ENCODE measurements around the gene RAVER2. TPM values are rescaled to one million over a fixed set of nuclear protein-coding genes. Genes with fewer than 3 reads are reported as not detected.

RAVER2 gene
- polyA plus RNA-seq, 2 of the 4 experiments (the other 2 are of a cell fraction): 6.2 to 17.2 TPM

DNA sequence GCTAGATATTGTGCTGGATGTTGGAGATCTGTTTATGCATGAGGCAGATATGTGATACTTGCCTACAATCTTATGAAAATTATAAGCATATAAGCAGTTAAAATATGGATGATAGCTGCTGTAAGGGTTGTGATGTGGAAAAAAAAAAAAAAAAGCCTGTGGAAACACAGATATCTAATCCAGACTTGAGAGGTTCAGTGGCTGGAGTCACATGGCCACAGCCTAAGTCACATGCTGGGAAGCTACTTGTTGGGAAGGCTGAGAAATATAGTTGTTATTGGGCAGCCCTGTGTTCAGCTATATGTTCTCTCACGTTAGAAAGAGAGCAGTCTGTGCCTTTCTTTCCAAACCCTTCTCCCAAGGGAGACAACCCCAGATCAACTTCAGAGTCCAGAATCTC, 15.1 kb downstream of the RAVER2 start:
- Histone ChIP-seq H3K9me3 (no peaks in the 10 kb centered on the region), H3K4me1 (no peaks in the 10 kb centered on the region), H3K27ac (no peak overlapping the region), H3K4me3 (no peak overlapping the region), H3K4me2 (no peak overlapping the region)
- no peak for DNase-seq (ENCODE audit: low read depth in 1 of 2, low spot score in 1 of 2)
- no peak for ATAC-seq
- TF ChIP-seq MAZ (IDR thresholded peaks at IDR 0.05; ENCODE audit: borderline replicate concordance, low read depth, low read length) (no peak), BHLHE40 (IDR thresholded peaks at IDR 0.05; ENCODE audit: low read depth, low read length) (no peak)
- WGBS (ENCODE audit: missing lambda C conversion rate): 94% methylated on average over 1 of the region's 1 CpG
- ChIA-PET CTCF (interaction anchor here (1.3 kb wide), 1 partner anchor 16 kb away, joined by 3 read pairs; the partner anchor contains the start of gene RAVER2), POLR2A (no interaction called here)
- FAIRE-seq: no peak

DNA sequence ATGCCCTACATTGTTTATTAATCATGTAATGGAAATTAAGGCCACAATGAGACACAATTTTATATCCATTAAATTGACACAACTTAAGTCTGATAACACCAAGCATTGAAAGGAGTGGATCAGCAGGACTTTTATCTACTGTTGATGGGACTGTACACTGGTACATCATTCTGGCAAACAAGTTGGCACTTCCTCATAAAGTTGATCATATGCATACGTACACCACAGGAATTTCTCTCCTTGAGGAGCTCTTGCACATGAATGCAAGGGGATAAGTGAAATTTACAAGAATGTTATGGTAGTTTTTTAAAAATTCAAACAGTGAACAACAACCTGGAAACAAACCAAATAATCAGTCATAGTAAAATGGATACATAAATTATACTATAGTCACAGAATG, 20.1 kb downstream of the RAVER2 start:
- no peak for FAIRE-seq
- TF ChIP-seq SREBF2 (IDR thresholded peaks at IDR 0.05): no peak
- no peak for TF ChIP-seq RFX5 (IDR thresholded peaks at IDR 0.05)
- TF ChIP-seq CEBPB (IDR thresholded peaks at IDR 0.05): no peak
- Histone ChIP-seq H3K27ac (no peak overlapping the region), H3K4me1 (no peaks in the 10 kb centered on the region), H3K9me3 (no peaks in the 10 kb centered on the region), H3K4me2 (no peak overlapping the region), H3K4me3 (no peak overlapping the region)
- CTCF ChIA-PET: no interaction called here
- ATAC-seq: no peak
- DNase-seq (ENCODE audit: low read depth in 1 of 2, low spot score in 1 of 2): no peak
- 93% methylated on average over 1 of the region's 1 CpG for WGBS (ENCODE audit: missing lambda C conversion rate)
- POLR2A ChIA-PET: no interaction called here

GRCh38 chr1:64765826-64766225, 21.0 kb downstream of the RAVER2 start:
- ChIA-PET CTCF (no interaction called here), POLR2A (no interaction called here)
- H3K27ac ChIP-seq: no peak overlapping the region
- no peak for ATAC-seq
- H3K4me2 ChIP-seq: no peak overlapping the region
- no peak overlapping the region for H3K4me3 ChIP-seq
- WGBS (ENCODE audit: missing lambda C conversion rate): 83% methylated on average over 2 of the region's 2 CpGs
- no peaks in the 10 kb centered on the region for H3K4me1 ChIP-seq
- no peak for DNase-seq (ENCODE audit: low read depth in 1 of 2, low spot score in 1 of 2)
- peaks cover 2% of the 10 kb centered on the region; the same call in 1 of the 3 replicates for H3K9me3 ChIP-seq
- FAIRE-seq: no peak
- TF ChIP-seq SMC3 (IDR thresholded peaks at IDR 0.05) (no peak), FOXS1 (CRISPR knock-in tag; IDR thresholded peaks at IDR 0.05) (no peak), CEBPB (IDR thresholded peaks at IDR 0.05) (no peak), FOSB (CRISPR knock-in tag; IDR thresholded peaks at IDR 0.05) (no peak), NPAS2 (CRISPR knock-in tag; IDR thresholded peaks at IDR 0.05; ENCODE audit: borderline replicate concordance) (no peak), HOXB5 (CRISPR knock-in tag; IDR thresholded peaks at IDR 0.05) (no peak), HMGXB4 (CRISPR knock-in tag; IDR thresholded peaks at IDR 0.05; ENCODE audit: borderline replicate concordance) (no peak), CBX8 (IDR thresholded peaks at IDR 0.05) (no peak), RNF2 (IDR thresholded peaks at IDR 0.05; ENCODE audit: borderline replicate concordance, low read depth) (no peak), TFCP2L1 (CRISPR knock-in tag; IDR thresholded peaks at IDR 0.05) (no peak), MAX (IDR thresholded peaks at IDR 0.05) (no peak), POLR2AphosphoS2 (conservative IDR thresholded peaks at IDR 0.05; ENCODE audit: low read length) (no peak), KDM5A (IDR thresholded peaks at IDR 0.05) (no peak)
- TF ChIP-seq, protein P1, sequence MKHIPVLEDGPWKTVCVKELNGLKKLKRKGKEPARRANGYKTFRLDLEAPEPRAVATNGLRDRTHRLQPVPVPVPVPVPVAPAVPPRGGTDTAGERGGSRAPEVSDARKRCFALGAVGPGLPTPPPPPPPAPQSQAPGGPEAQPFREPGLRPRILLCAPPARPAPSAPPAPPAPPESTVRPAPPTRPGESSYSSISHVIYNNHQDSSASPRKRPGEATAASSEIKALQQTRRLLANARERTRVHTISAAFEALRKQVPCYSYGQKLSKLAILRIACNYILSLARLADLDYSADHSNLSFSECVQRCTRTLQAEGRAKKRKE (CRISPR knock-in tag; IDR thresholded peaks at IDR 0.05; ENCODE audit: low read depth): no peak

GRCh38 chr1:64766429-64766828, 21.6 kb downstream of the RAVER2 start:
- Histone ChIP-seq H3K27ac (no peak overlapping the region), H3K9me3 (peaks cover 5% of the 10 kb centered on the region; the same call in 1 of the 3 replicates), H3K4me3 (no peak overlapping the region), H3K4me1 (no peaks in the 10 kb centered on the region), H3K4me2 (no peak overlapping the region)
- ATAC-seq (no peak), DNase-seq (ENCODE audit: low read depth in 1 of 2, low spot score in 1 of 2) (no peak), FAIRE-seq (no peak)
- POLR2A ChIA-PET: no interaction called here
- CTCF ChIA-PET: no interaction called here
- 78% methylated on average over 3 of the region's 3 CpGs for WGBS (ENCODE audit: missing lambda C conversion rate)
- TF ChIP-seq EHF (CRISPR knock-in tag; IDR thresholded peaks at IDR 0.05) (no peak), CBX2 (IDR thresholded peaks at IDR 0.05; ENCODE audit: borderline replicate concordance, low read depth) (no peak), MAX (IDR thresholded peaks at IDR 0.05) (no peak), JUNB (IDR thresholded peaks at IDR 0.05) (no peak), ZFP36 (IDR thresholded peaks at IDR 0.05; ENCODE audit: borderline replicate concordance, partially characterized antibody) (no peak), POLR2AphosphoS2 (conservative IDR thresholded peaks at IDR 0.05; ENCODE audit: low read length) (no peak), ESRRA (IDR thresholded peaks at IDR 0.05; ENCODE audit: borderline replicate concordance, low read length) (no peak), USF2 (IDR thresholded peaks at IDR 0.05) (no peak), CHD2 (IDR thresholded peaks at IDR 0.05; ENCODE audit: low read length, partially characterized antibody) (no peak), CHD4 (IDR thresholded peaks at IDR 0.05; ENCODE audit: borderline replicate concordance) (no peak), SMC3 (IDR thresholded peaks at IDR 0.05) (no peak), HEYL (CRISPR knock-in tag; IDR thresholded peaks at IDR 0.05) (no peak), HOXB5 (CRISPR knock-in tag; IDR thresholded peaks at IDR 0.05) (no peak), MAFK (IDR thresholded peaks at IDR 0.05; ENCODE audit: partially characterized antibody) (no peak), ZNF302 (CRISPR knock-in tag; IDR thresholded peaks at IDR 0.05) (no peak), EP300 (IDR thresholded peaks at IDR 0.05) (no peak), POLR2A (IDR thresholded peaks at IDR 0.05; ENCODE audit: low read length) (no peak)

Measured in A549 (cell line).